Gastrocnemius medialis (tissue), 4 donors: ENCODE results near the gene SOX11.

Experiments
- POLR2A ChIP-seq, 2 donors: fragments of 450-650 bp; IDR thresholded peaks; one replicate each; pipeline ENCODE4 v1.6.1; 2017; ENCODE audit warnings: antibody characterized with exemption in 2 of 2, mild to moderate bottlenecking in 2 of 2, moderate library complexity in 2 of 2
- TF ChIP-seq, protein P1 (sequence below), 5 experiments: fragments of 450-650 bp in 3 of 5; fragments of 200-600 bp in 2 of 5; sonication (generic) in 2 of 5; IDR thresholded peaks in 4 of 5; conservative IDR thresholded peaks in 1 of 5; 1 replicate in 4 of 5; 2 replicates in 1 of 5; pipeline ENCODE4 v1.5.1; 2016 to 2019; ENCODE audit warnings: antibody characterized with exemption in 5 of 5, mild to moderate bottlenecking in 3 of 5, moderate library complexity in 3 of 5

DNA sequence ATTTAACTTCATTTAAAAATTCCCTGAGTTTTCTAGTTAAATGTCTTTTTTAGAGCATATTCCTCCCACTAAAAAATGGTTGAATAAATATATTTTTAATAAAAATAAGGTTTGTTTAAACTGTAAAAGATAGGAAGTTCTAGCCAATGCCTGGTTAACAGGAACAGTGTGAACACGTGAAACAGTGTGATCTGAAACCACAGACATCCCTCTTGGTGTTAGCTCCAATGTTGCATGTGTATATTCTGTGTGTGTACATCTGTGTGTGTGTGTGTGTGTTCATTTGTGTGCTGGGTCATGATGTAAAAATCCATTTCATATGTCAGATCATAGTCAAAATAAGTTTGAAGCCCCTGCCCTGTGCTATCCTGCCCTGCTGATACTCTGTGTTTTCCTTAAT lies 6.1 kb upstream of the SOX11 start:
- TF ChIP-seq, protein P1, sequence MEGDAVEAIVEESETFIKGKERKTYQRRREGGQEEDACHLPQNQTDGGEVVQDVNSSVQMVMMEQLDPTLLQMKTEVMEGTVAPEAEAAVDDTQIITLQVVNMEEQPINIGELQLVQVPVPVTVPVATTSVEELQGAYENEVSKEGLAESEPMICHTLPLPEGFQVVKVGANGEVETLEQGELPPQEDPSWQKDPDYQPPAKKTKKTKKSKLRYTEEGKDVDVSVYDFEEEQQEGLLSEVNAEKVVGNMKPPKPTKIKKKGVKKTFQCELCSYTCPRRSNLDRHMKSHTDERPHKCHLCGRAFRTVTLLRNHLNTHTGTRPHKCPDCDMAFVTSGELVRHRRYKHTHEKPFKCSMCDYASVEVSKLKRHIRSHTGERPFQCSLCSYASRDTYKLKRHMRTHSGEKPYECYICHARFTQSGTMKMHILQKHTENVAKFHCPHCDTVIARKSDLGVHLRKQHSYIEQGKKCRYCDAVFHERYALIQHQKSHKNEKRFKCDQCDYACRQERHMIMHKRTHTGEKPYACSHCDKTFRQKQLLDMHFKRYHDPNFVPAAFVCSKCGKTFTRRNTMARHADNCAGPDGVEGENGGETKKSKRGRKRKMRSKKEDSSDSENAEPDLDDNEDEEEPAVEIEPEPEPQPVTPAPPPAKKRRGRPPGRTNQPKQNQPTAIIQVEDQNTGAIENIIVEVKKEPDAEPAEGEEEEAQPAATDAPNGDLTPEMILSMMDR (IDR thresholded peaks at IDR 0.05 in 4 of 5, conservative IDR thresholded peaks at IDR 0.05 in 1 of 5): no peak
- TF ChIP-seq POLR2A (IDR thresholded peaks at IDR 0.05): no peak
